ENCODE results near the gene HJV. TPM values are rescaled to one million over a fixed set of nuclear protein-coding genes. Genes with fewer than 3 reads are reported as not detected.

The HJV gene
- total and polyA plus RNA-seq, 2 of the 4 experiments (the other 2 are of a cell fraction): not detected

GRCh38 chr1:146022403-146023127, 1.0 kb upstream of the HJV start:
- TF ChIP-seq RFX5 (IDR thresholded peaks at IDR 0.05; ENCODE audit: low read depth, low read length) (no peak), NFE2L2 (IDR thresholded peaks at IDR 0.05; ENCODE audit: low read depth, low read length) (no peak), RAD21 (IDR thresholded peaks at IDR 0.05; ENCODE audit: low read length) (no peak), CHD1 (IDR thresholded peaks at IDR 0.05; ENCODE audit: low read depth, low read length) (no peak), CTCF (conservative IDR thresholded peaks at IDR 0.05; ENCODE audit: low read depth, low read length) (no peak), SMC3 (IDR thresholded peaks at IDR 0.05; ENCODE audit: low read depth, low read length) (no peak), MXI1 (IDR thresholded peaks at IDR 0.05; ENCODE audit: borderline replicate concordance, low read depth, low read length) (no peak), CEBPB (IDR thresholded peaks at IDR 0.05; ENCODE audit: low read depth, low read length) (no peak)
- no peak overlapping the region for H2BK5ac ChIP-seq (ENCODE audit: low read depth, low read length, poor library complexity, severe bottlenecking)
- H3K23ac ChIP-seq (ENCODE audit: low read depth, low read length): no peak overlapping the region
- no peaks in the 10 kb centered on the region for H3K79me1 ChIP-seq (ENCODE audit: low read depth in 1 of 2, low read length in 2 of 2)
- no peak overlapping the region for H4K8ac ChIP-seq (ENCODE audit: low read depth in 2 of 2, low read length in 2 of 2)
- no peak for DNase-seq
- H3K4ac ChIP-seq (ENCODE audit: low read depth, low read length): no peak overlapping the region
- H3K4me2 ChIP-seq (ENCODE audit: low read depth, low read length): no peak overlapping the region
- H3K14ac ChIP-seq (replicated peaks; ENCODE audit: low read depth, low read length): no peak overlapping the region
- ChIA-PET POLR2A (ENCODE audit: unreplicated experiment) (no interaction called here), CTCF (interaction anchor here (2.0 kb wide), 1 partner anchor 10 kb away, joined by 9 read pairs; no protein-coding TSS in a partner anchor)
- H3K18ac ChIP-seq (ENCODE audit: low read depth, low read length): no peak overlapping the region
- H3K36me3 ChIP-seq (ENCODE audit: control insufficient read depth, insufficient read depth, low read length): no peaks in the 10 kb centered on the region
- no peak overlapping the region for H2BK15ac ChIP-seq (ENCODE audit: low read depth, low read length)
- H3K9me3 ChIP-seq (ENCODE audit: control insufficient read depth, insufficient read depth, low read length): no peaks in the 10 kb centered on the region
- no TSS peak for BruUV-seq (replicated peaks)
- no CpG with 5 or more reads among the region's 7 CpGs for WGBS, 2 experiments (ENCODE audit: extremely low coverage in 2 of 2, insufficient read length in 1 of 2)
- no peak overlapping the region for H4K91ac ChIP-seq (ENCODE audit: insufficient read depth, low read depth, low read length)
- no peak overlapping the region for H4K5ac ChIP-seq (ENCODE audit: low read depth, low read length)
- H3K4me3 ChIP-seq (ENCODE audit: insufficient read depth, low read depth, low read length): no peak overlapping the region
- H3K56ac ChIP-seq (ENCODE audit: extremely low read depth, insufficient read depth, low read length): no peak overlapping the region
- H3K27me3 ChIP-seq (ENCODE audit: control insufficient read depth, insufficient read depth, low read length): peaks cover 49% of the 10 kb centered on the region
- H2BK20ac ChIP-seq (ENCODE audit: low read depth, low read length): no peak overlapping the region
- no peak overlapping the region for H3K27ac ChIP-seq (ENCODE audit: insufficient read depth, low read length)
- in situ Hi-C loops (cut with MboI; ENCODE audit: low sequenced_read_pairs): no loop called here
- dilution Hi-C loops (cut with HindIII; ENCODE audit: low sequenced_read_pairs, unreplicated experiment): no loop called here
- no peaks in the 10 kb centered on the region for H4K20me1 ChIP-seq (ENCODE audit: insufficient read depth, low read length)
- H3K4me1 ChIP-seq (ENCODE audit: control insufficient read depth, insufficient read depth, low read length): no peaks in the 10 kb centered on the region
- no peak overlapping the region for H3K9ac ChIP-seq (ENCODE audit: low read depth, low read length)
- no peak overlapping the region for H2BK120ac ChIP-seq (ENCODE audit: low read depth, low read length)
- no peak for ATAC-seq (ENCODE audit: low read depth)
- intact Hi-C loops (cut with micrococcal nuclease): no loop called here
- H2AFZ ChIP-seq (replicated peaks; ENCODE audit: low read length, poor library complexity): no peak overlapping the region
- H2AK5ac ChIP-seq (ENCODE audit: low read depth, low read length): no peak overlapping the region
- no peaks in the 10 kb centered on the region for H3K9me1 ChIP-seq (ENCODE audit: insufficient read depth, low read length)
- H2AK9ac ChIP-seq (replicated peaks; ENCODE audit: low read depth, low read length, poor library complexity): no peak overlapping the region

Data from IMR-90 (cell line).